Measurements from ENCODE around the gene MYO5A.

- TF ChIP-seq SUZ12 (IDR thresholded peaks at IDR 0.05) (no peak), LEF1 (IDR thresholded peaks at IDR 0.05; ENCODE audit: borderline replicate concordance) (no peak), NFRKB (IDR thresholded peaks at IDR 0.05) (no peak), L3MBTL2 (conservative IDR thresholded peaks at IDR 0.05) (no peak), FOXA1 (IDR thresholded peaks at IDR 0.05) (no peak), HDGF (IDR thresholded peaks at IDR 0.05; ENCODE audit: borderline replicate concordance) (no peak), CTBP1 (IDR thresholded peaks at IDR 0.05; ENCODE audit: borderline replicate concordance) (no peak), SP1 (IDR thresholded peaks at IDR 0.05) (no peak), ARNT (IDR thresholded peaks at IDR 0.05) (no peak)
Measured at GRCh38 chr15:52261026-52261425, 267.7 kb downstream of the MYO5A start.
